ENCODE measurements around the gene RPN1. TPM values are rescaled to one million over a fixed set of nuclear protein-coding genes. Genes with fewer than 3 reads are reported as not detected.

Gene RPN1
- total and polyA plus RNA-seq, 2 of the 8 experiments (the other 6 are each of a cell fraction or from before 2014, with no cell fraction given), result 165 to 211 TPM

DNA sequence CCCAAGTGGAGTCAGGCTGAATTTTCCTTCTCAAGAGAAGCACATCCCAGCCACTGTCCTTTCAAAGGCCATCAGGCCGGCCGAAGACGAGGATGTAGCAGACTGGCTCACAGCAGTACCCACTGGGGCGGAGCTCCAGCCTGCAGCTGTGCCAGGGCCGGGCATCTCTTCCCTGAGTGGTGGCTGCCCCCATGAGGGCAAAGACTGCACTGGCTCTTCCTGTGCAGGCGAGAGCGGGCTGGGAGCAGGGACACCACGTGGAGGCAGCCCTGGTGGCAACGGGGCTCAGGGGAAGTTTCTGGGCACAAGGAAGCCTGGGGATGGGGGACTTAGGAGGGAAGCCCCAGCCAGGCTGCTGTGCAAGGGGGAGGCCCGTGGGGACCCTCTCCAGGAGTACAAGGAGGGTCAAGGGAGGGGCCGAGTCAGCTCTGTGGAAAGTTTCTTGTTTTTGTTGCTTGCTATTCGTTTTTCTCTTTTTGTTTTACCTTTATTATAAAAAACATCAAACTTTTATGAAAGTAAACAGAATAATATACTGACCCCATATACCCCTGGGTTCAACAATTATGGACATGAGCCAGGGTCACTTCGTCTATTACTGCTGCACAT lies 66.1 kb downstream of the RPN1 start:
- peaks cover 0 to 3% (median 2%) of the 10 kb centered on the region in 4 experiments; a peak in 4 of 7 replicates for H3K4me1 ChIP-seq (replicated peaks in 1 of 4; ENCODE audit: control insufficient read depth in 3 of 4, insufficient read depth in 4 of 4, low read length in 3 of 4)
- FAIRE-seq, result no peak
- H2BK20ac ChIP-seq (ENCODE audit: low read length), result no peak overlapping the region
- H2BK15ac ChIP-seq (ENCODE audit: low read length), result no peak overlapping the region
- peak in 1 of 2 experiments; percentile 80 for DNase-seq (ENCODE audit: low read depth in 1 of 2, low spot score in 2 of 2)
- no peaks in the 10 kb centered on the region for H3K79me1 ChIP-seq (ENCODE audit: low read depth, low read length)
- H4K8ac ChIP-seq (ENCODE audit: extremely low read depth, insufficient read depth, low read length), result no peak overlapping the region
- H3K23me2 ChIP-seq (ENCODE audit: low read depth, low read length), result no peaks in the 10 kb centered on the region; the same call in 1 of the 2 replicates
- H3K14ac ChIP-seq (ENCODE audit: insufficient read length), result no peak overlapping the region
- no peak overlapping the region for H2BK120ac ChIP-seq (replicated peaks; ENCODE audit: low read depth, low read length)
- no peak overlapping the region for H3K23ac ChIP-seq (ENCODE audit: insufficient read length)
- H3K4me3 ChIP-seq (ENCODE audit: extremely low read depth in 1 of 4, insufficient read depth in 2 of 4, low read depth in 3 of 4, low read length in 4 of 4), result no peak overlapping the region
- no peak overlapping the region for H2BK5ac ChIP-seq (ENCODE audit: low read depth, low read length)
- 0 out of 2 replicates have a peak overlapping the region, but pooled peaks have one; percentile 19 for H2AFZ ChIP-seq (ENCODE audit: low read length)
- H3K18ac ChIP-seq (ENCODE audit: extremely low read depth, low read length), result peak overlapping the region; percentile 38; the same call in 1 of the 2 replicates
- H3K27me3 ChIP-seq (replicated peaks in 1 of 4; ENCODE audit: control insufficient read depth in 3 of 4, extremely low read depth in 1 of 4, insufficient read depth in 3 of 4, low read length in 3 of 4), result peaks cover 0 to 7% (median 5%) of the 10 kb centered on the region in 4 experiments; a peak in 3 of 7 replicates
- H4K20me1 ChIP-seq (replicated peaks in 1 of 2; ENCODE audit: control insufficient read depth in 1 of 2, insufficient read depth in 2 of 2, low read length in 2 of 2), result no peaks in the 10 kb centered on the region
- WGBS, 2 experiments (ENCODE audit: extremely low coverage in 1 of 2, insufficient coverage in 1 of 2, insufficient read length in 1 of 2, insufficient replicate concordance in 2 of 2, low coverage in 1 of 2, low lambda C conversion rate in 2 of 2, missing lambda C conversion rate in 1 of 2), result 33% methylated on average over 12 of the region's 13 CpGs; no CpG with 5 or more reads in 1 of the 2 experiments
- no peak overlapping the region for H2AK5ac ChIP-seq (ENCODE audit: low read depth, low read length)
- H3K9me3 ChIP-seq (ENCODE audit: insufficient read depth in 2 of 2, low read depth in 1 of 2, low read length in 1 of 2), result peaks cover 4 to 6% of the 10 kb centered on the region in 2 experiments; a peak in 3 of 4 replicates
- H2BK12ac ChIP-seq (ENCODE audit: low read depth, low read length), result no peak overlapping the region
- H3K27ac ChIP-seq (ENCODE audit: low read depth, low read length), result no peak overlapping the region
- no peaks in the 10 kb centered on the region for H3K79me2 ChIP-seq (ENCODE audit: control insufficient read depth in 1 of 2, insufficient read depth in 2 of 2, low read length in 2 of 2)
- H3K36me3 ChIP-seq (ENCODE audit: control insufficient read depth in 2 of 4, insufficient read depth in 4 of 4, low read length in 3 of 4), result no peaks in the 10 kb centered on the region
- H3K9ac ChIP-seq (replicated peaks in 1 of 4; ENCODE audit: extremely low read depth in 1 of 4, low read depth in 3 of 4, low read length in 3 of 4), result no peak overlapping the region
- no peak overlapping the region for H4K5ac ChIP-seq (ENCODE audit: insufficient read length, low read depth, low read length)
- no peak overlapping the region for H3K56ac ChIP-seq (replicated peaks; ENCODE audit: insufficient read length, low read depth, low read length)
- ChIA-PET POLR2A (ENCODE audit: partially characterized antibody) (no interaction called here), CTCF (ENCODE audit: partially characterized antibody) (interaction anchor here (0.8 to 14.5 kb wide), 19 partner anchors 12 to 287 kb away, joined by 3 to 182 read pairs (median 4); no protein-coding TSS in a partner anchor)
- H3K4ac ChIP-seq (replicated peaks; ENCODE audit: insufficient read length, low read depth, low read length), result no peak overlapping the region
- no peak overlapping the region for H4K91ac ChIP-seq (replicated peaks; ENCODE audit: insufficient read length, low read length)
- H3K4me2 ChIP-seq (ENCODE audit: insufficient read depth in 1 of 2, low read depth in 2 of 2, low read length in 2 of 2), result no peak overlapping the region
- TF ChIP-seq EGR1 (IDR thresholded peaks at IDR 0.05; ENCODE audit: borderline replicate concordance, low read depth, low read length), result no peak
- no peak for TF ChIP-seq GABPA (IDR thresholded peaks at IDR 0.05; ENCODE audit: borderline replicate concordance, insufficient read depth, low read length)
- no peak for TF ChIP-seq SUZ12 (IDR thresholded peaks at IDR 0.05; ENCODE audit: low read length)
- no peak for TF ChIP-seq HDAC2 (IDR thresholded peaks at IDR 0.05; ENCODE audit: borderline replicate concordance in 1 of 2, low read depth in 2 of 2, low read length in 2 of 2)
- no peak for TF ChIP-seq ASH2L (IDR thresholded peaks at IDR 0.05; ENCODE audit: low read length)
- no peak for TF ChIP-seq SIX5 (IDR thresholded peaks at IDR 0.05; ENCODE audit: low read depth, low read length)
- TF ChIP-seq HDAC6 (IDR thresholded peaks at IDR 0.05; ENCODE audit: low read depth, low read length), result no peak
- TF ChIP-seq RNF2 (IDR thresholded peaks at IDR 0.05; ENCODE audit: borderline replicate concordance, low read depth, low read length, missing control alignments, poor library complexity, severe bottlenecking), result no peak
- TF ChIP-seq POLR2A (IDR thresholded peaks at IDR 0.05; ENCODE audit: control extremely low read depth in 1 of 2, low read depth in 2 of 2, low read length in 2 of 2), result no peak
- TF ChIP-seq JUN (IDR thresholded peaks at IDR 0.05; ENCODE audit: low read depth, low read length), result no peak
- TF ChIP-seq SP2 (IDR thresholded peaks at IDR 0.05; ENCODE audit: low read length), result no peak
- TF ChIP-seq YY1 (IDR thresholded peaks at IDR 0.05; ENCODE audit: low read depth, low read length), result peak; percentile 82
- no peak for TF ChIP-seq POLR2AphosphoS5 (IDR thresholded peaks at IDR 0.05; ENCODE audit: low read depth, low read length)
- TF ChIP-seq CHD1 (IDR thresholded peaks at IDR 0.05; ENCODE audit: low read depth, low read length), result no peak
